Glomerular endothelial cell (primary cell): ENCODE results near the gene TEX54. TPM values are rescaled to one million over a fixed set of nuclear protein-coding genes. Genes with fewer than 3 reads are reported as not detected.
"Not testable (repeated sequence)": the region's sequence is repeated elsewhere in the genome, so short reads cannot be mapped to it uniquely, and the experiment has no call there.

Experiments
- DNase-seq: peaks from one replicate; pipeline ENCODE4 v3.0.0-alpha.2; 2011; ENCODE audit warnings: low read depth, low spot score; ENCODE audit errors: extremely low read depth
- total RNA-seq: library from RNA; depleted of rRNA; stranded (reverse); fragments of >200 nt; gene quantifications from 2 replicates; pipeline ENCODE4 v1.2.3, GENCODE V29; 2015

The TEX54 gene
- total RNA-seq: not detected in 2 replicates

DNA sequence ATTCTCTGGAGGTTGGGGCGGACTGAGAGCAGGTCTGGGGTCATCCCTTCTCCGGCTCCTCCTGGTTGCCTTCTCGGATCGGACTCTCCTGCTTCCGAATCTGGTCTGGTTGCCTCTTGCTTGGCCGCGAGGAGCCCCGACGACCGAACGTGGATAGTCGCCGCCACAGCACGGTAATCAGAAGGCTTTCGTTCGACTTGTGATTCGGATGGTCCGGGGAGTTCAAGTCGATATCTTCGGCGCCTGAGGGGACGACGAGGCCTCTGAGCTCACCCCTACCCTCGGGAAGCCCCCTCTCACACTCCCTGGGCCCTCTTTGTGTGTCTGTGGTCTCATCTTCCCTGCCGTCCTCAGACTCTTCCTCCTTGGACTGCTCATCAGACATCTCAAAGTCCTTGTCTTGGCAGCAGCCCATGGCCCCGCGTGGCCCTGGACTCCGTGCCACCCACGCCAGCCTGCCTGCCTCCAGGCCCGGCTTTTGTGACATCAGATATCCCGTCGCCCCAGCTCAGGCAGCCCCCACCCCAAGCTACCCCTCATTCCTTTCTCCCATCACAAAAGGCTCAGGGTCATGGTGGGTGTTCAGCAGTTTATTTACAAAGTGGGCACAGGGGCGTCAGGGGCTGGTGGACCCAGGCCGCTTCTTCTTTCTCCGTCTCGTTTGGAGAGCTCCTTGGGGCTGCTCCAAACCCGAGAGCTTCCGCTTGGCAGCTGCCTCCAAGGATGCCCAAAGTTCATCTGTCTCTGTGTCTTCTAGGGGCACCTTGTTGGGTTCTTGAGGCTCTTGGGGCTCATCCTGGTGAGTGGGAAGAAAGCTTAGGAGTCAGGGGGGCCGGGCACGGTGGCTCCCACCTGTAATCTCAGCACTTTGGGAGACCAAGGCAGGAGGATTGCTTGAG lies at the start of gene TEX54:
Gene TEX54, minus strand, starts transcription at position 506 of the 899 bp plus-strand sequence.
- no peak for DNase-seq

GRCh38 chr11:62882431-62882749 lies 49.7 kb upstream of the TEX54 start:
- no peak for DNase-seq

GRCh38 chr11:62881579-62882430 lies 49.2 kb upstream of the TEX54 start:
- no peak for DNase-seq

GRCh38 chr11:62880803-62881578 lies 48.4 kb upstream of the TEX54 start, which contains the start of gene SLC3A2:
SLC3A2 (plus strand) TSS chr11:62880896; CDS start chr11:62881024, 128 bp downstream.
- DNase-seq: no peak

DNA sequence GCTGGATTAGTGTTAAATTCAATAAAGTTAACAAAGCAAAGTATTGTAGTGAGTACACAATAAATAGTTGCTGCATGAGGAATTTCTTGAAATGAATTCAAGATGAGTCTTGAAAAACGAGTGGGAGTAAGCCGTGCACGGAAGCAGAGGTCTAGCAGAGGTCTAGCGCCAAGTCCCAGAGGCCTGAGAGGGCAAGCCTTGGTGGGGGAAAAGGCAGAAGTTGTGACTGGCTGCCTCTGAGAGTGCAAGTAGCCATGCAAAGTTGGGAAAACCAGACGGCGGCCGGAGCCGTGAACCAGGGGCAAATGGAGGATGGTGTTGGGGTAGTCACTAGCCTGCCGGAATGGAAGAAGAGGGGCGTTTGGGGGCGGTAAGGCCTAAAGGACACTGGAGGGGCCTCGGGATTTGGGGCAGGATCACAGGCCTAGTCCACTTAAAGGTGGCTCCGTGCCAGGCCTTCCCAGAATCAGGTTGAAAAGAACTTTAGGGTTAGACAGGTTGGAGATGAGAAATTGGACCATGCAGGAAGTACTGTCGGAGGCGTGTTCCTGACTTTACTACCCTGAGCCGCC lies 47.7 kb upstream of the TEX54 start:
- DNase-seq: no peak

DNA sequence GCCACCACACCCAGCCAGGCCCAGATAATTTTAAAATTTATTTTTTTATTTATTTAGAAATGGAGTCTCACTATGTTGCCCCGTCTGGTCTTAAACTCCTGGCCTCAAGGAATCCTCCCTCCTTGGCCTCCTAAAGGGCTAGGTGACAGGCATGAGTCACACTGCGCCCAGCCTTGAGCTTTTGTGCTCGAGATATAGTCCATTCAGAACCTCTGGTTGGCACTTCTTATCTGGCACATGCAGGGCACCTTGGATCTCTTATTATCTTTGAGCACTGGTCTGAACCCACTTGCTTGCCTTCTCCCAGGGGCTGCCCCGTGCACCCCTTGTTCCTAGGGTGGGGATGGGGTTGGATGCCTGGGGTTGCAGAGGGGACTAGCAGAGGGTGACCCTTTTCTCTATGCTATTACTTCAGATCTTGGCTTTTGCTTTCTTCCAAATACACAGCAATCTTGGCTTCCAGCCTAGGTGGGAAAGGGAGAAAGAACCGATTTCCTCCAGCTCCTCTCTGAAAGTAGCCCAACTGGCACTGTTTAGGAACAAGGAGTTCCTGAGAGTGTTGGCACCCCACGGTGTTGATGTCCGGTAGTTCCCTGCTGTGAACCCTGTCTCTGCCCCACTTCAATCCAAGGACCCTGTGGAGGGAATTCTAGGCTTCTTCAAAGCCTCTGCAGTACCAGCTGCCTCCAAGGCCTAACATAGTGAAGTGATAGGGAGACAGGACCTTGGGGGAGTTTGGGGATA lies 46.8 kb upstream of the TEX54 start:
- DNase-seq: no peak

DNA sequence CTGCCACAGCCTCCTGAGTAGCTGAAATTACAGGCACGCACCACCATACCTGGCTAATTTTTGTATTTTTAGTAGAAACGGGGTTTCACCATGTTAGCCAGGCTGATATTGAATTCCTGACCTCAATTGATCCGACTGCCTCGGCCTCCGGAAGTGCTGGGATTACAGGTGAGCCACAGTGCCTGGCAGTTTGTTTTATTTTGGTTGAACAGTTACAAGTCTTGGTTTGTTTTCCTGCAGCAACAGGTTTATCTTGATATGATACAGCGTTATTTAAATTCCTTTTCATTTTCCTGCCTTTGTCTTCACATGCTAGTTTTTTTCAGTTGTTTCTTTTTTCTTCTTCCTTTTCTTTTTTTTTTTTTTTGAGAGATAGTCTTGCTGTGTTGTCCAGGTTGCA lies 44.1 kb upstream of the TEX54 start:
- DNase-seq: no peak

DNA sequence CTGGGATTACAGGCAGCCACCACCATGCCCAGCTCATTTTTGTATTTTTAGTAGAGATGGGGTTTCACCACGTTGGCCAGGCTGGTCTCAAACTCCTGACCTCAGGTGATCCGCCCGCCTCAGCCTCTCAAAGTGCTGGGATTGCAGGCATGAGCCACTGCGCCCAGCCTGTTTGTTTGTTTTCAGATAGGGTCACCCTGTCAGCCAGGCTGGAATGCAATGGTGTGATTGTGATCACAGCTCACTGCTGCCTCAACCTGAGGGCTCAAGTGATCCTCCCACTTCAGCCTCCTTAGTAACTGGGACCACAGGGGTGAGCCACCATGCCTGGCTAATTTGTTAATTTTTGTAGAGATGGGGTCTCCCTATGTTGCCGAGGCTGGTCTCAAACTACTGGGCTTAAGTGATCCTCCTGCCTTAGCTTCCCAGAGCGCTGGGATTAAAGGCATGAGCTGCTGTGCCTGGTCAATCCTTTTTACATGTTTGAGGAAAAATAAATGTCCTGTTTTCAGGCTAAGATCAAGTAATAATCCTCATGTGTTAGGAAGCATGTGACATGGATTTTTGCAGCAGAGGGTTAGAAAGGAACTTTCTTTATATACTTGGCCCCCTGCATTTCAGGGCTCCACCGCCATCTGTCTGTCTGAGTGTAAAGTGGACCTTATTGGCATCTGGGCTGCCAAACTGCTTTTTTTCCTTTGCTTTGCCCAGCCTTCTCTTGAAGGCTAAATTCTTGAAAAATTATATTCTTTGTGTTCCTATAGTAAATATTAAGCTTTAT lies 43.2 kb upstream of the TEX54 start:
- DNase-seq: no peak

GRCh38 chr11:62874851-62875250 lies 42.2 kb upstream of the TEX54 start:
- DNase-seq: no peak

DNA sequence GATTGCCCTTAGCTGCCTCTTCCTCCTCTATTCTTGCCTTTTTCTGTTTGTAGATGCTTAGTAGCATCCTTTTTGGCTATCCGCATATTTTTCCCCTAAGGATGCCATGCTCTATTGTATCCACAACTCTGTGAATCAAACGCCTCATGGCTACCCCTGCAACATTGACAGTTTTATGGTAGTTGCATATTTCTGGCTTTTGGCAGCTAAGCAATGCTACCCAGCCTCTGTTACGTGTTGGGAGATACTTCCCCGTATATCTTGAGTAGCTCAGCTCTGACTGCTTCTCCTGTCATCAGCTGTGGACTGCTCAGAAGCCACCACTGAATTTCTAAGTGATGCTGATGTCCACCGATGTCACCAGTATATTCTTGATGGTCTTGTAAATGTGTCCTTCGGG lies 33.0 kb upstream of the TEX54 start:
- no peak for DNase-seq

GRCh38 chr11:62863687-62864335 lies 31.2 kb upstream of the TEX54 start:
- no peak for DNase-seq

DNA sequence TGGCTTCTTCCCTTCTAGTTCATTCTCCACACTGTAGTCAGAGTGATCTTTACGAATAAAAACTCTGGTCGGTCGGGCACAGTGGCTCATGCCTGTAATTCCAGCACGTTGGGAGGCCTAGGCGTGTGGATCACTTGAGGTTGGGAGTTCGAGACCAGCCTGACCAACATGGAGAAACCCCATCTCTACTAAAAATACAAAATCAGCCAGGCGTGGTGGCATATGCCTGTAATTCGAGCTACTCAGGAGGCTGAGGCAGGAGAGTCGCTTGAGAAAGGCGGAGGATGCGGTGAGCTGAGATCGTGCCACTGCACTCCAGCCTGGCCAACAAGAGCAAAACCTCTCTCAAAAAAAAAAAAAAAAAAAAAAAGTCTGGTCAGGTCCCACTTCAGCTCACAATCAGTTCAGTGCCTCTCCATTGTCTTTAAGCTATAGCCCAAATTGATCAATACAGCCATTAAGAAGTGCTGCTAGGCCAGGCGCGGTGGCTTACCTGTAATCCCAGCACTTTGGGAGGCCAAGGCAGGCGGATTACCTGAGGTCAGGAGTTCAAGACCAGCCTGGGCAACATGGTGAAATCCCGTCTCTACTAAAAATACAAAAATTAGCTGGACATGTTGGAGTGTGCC lies 29.0 kb upstream of the TEX54 start:
- DNase-seq: not testable (repeated sequence)

DNA sequence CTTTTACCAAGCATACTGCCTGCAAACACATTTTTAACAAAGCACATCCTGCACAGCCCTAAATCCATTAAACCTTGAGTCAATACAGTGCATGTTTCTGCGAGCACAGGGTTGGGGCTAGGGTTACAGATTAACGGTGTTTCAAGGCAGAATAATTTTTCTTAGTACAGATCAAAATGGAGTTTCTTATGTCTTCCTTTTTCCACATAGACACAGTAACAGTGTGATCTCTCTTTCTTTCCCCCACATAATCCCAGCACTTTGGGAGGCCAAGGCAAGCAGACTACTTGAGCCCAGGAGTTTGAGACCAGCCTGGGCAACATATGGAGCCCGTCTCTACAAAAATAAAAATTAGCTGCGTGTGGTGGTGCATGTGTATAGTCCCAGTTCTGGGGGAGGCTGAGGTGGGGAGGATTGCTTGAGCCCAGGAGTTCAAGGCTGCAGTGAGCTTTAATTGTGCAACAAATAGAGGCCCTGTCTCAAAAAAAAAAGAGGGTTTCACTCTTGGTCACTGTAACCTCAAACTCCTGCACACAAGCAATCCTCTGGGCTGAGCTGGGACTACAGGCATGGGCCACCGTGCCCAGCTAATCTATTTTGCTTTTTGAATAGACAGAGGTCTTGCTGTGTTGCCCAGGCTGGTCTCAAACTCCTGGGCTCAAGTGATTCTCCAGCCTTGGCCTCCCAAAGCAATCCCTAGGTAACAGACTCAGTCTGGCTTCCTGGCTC lies 28.4 kb upstream of the TEX54 start:
- DNase-seq: no peak

DNA sequence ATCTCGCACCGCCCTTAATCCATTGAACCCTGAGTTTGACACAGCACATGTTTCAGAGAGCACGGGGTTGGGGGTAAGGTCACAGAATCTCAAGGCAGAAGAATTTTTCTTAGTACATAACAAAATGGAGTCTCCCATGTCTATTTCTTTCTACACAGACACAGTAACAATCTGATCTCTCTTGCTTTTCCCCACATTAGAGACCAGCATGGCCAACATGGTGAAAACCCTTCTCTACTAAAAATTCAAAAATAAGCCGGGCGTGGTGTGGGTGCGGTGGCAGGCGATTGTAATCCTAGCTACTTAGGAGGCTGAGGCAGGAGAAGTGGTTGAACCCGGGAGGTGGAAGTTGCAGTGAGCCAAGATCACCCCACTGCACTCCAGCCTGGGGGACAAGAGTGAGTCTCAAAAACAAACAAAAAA lies 26.7 kb upstream of the TEX54 start:
- not testable (repeated sequence) for DNase-seq

GRCh38 chr11:62858201-62858600 lies 25.6 kb upstream of the TEX54 start:
- no peak for DNase-seq

DNA sequence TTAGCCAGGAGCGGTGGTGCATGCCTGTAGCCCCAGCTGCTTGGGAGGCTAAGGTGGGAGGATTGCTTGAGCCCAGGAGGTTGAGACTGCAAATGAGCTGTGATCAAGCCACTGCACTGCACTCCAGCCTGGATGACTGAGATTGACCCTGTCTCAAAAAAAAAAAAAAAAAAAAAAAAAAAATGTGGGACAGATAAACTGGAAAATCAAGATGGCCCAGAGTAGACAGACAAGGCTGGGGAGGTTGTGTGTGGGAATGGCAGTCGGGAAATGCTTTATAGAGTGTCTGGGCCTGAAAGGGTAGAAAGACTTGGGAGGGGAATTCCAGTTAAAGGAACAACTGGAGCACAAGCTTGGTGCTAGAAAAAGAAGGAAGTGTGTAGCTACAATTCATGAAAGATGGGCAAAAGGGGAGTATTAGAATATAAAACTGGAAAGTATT lies 24.9 kb upstream of the TEX54 start:
- no peak for DNase-seq

- no peak for DNase-seq
Observed at GRCh38 chr11:62856333-62856895, 23.8 kb upstream of the TEX54 start.
